ENCODE measurements around the gene SLC35D2. TPM values are rescaled to one million over a fixed set of nuclear protein-coding genes. Genes with fewer than 3 reads are reported as not detected.
"Not testable (repeated sequence)": the region's sequence is repeated elsewhere in the genome, so short reads cannot be mapped to it uniquely, and the experiment has no call there.

The SLC35D2 gene
- total RNA-seq, 1 donor from 2014 or later = 30.3 TPM

- no peak for TF ChIP-seq CTCF (IDR thresholded peaks at IDR 0.05)
Observed at GRCh38 chr9:96320749-96321280, 62.7 kb downstream of the SLC35D2 start.

GRCh38 chr9:96318921-96319565 lies 64.5 kb downstream of the SLC35D2 start:
- TF ChIP-seq CTCF (IDR thresholded peaks at IDR 0.05) = no peak
- no peak for DNase-seq
- peaks cover 4% of the 10 kb centered on the region for H3K4me1 ChIP-seq
- H3K27ac ChIP-seq = no peak overlapping the region
- H3K27me3 ChIP-seq = no peaks in the 10 kb centered on the region
- peaks cover 11% of the 10 kb centered on the region for H3K36me3 ChIP-seq
- H3K9me3 ChIP-seq = no peaks in the 10 kb centered on the region
- no peak for ATAC-seq
- H3K4me3 ChIP-seq = no peak overlapping the region
- intact Hi-C loops (cut with DNase I) = no loop called here

More at GRCh38 chr9:96320749-96321280, 62.7 kb downstream of the SLC35D2 start:
- no peak overlapping the region for H3K4me3 ChIP-seq
- intact Hi-C loops (cut with DNase I) = loop anchor here (10.0 kb wide), 1 partner anchor 334 kb away; the partner anchor contains the start of gene PRXL2C
- no peaks in the 10 kb centered on the region for H3K9me3 ChIP-seq
- H3K27me3 ChIP-seq = no peaks in the 10 kb centered on the region
- H3K4me1 ChIP-seq = peaks cover 4% of the 10 kb centered on the region
- H3K36me3 ChIP-seq = peaks cover 11% of the 10 kb centered on the region
- DNase-seq (no peak), ATAC-seq (no peak)
- no peak overlapping the region for H3K27ac ChIP-seq

GRCh38 chr9:96317335-96317980 lies 66.1 kb downstream of the SLC35D2 start:
- intact Hi-C loops (cut with DNase I) = no loop called here
- Histone ChIP-seq H3K9me3 (no peaks in the 10 kb centered on the region), H3K36me3 (peaks cover 11% of the 10 kb centered on the region), H3K4me3 (no peak overlapping the region), H3K27me3 (no peaks in the 10 kb centered on the region), H3K4me1 (peaks cover 4% of the 10 kb centered on the region), H3K27ac (no peak overlapping the region)
- ATAC-seq (peak; percentile 84), DNase-seq (peak; percentile 72)
- peak; percentile 93 for TF ChIP-seq CTCF (IDR thresholded peaks at IDR 0.05)

GRCh38 chr9:96309850-96310249 lies 73.7 kb downstream of the SLC35D2 start:
- DNase-seq (no peak), ATAC-seq (no peak)
- Histone ChIP-seq H3K27me3 (no peaks in the 10 kb centered on the region), H3K36me3 (no peaks in the 10 kb centered on the region), H3K4me3 (no peak overlapping the region), H3K4me1 (no peaks in the 10 kb centered on the region), H3K27ac (no peak overlapping the region), H3K9me3 (no peaks in the 10 kb centered on the region)
- TF ChIP-seq CTCF (IDR thresholded peaks at IDR 0.05) = no peak
- intact Hi-C loops (cut with DNase I) = no loop called here

GRCh38 chr9:96306958-96307357 lies 76.6 kb downstream of the SLC35D2 start:
- H3K27ac ChIP-seq; H3K36me3 ChIP-seq; H3K4me1 ChIP-seq; DNase-seq; intact Hi-C loops (cut with DNase I); ATAC-seq; H3K27me3 ChIP-seq; H3K9me3 ChIP-seq; H3K4me3 ChIP-seq: not testable (repeated sequence)

- intact Hi-C loops (cut with DNase I) = no loop called here
- TF ChIP-seq CTCF (IDR thresholded peaks at IDR 0.05) = no peak
- no peaks in the 10 kb centered on the region for H3K9me3 ChIP-seq
- no peak overlapping the region for H3K4me3 ChIP-seq
- H3K27ac ChIP-seq = no peak overlapping the region
- DNase-seq (no peak), ATAC-seq (no peak)
- no peaks in the 10 kb centered on the region for H3K4me1 ChIP-seq
- no peaks in the 10 kb centered on the region for H3K27me3 ChIP-seq
- H3K36me3 ChIP-seq = no peaks in the 10 kb centered on the region
Observed at GRCh38 chr9:96305171-96305570, 78.3 kb downstream of the SLC35D2 start.
